ENCODE measurements around the gene OPRL1. TPM values are rescaled to one million over a fixed set of nuclear protein-coding genes. Genes with fewer than 3 reads are reported as not detected.

Gene OPRL1
- total RNA-seq, 1 donor from 2014 or later = 0.06 TPM

- H3K4me3 ChIP-seq (ENCODE audit: low read depth, low read length) = peak overlapping the region; percentile 67
- TF ChIP-seq CTCF (conservative IDR thresholded peaks at IDR 0.05; ENCODE audit: low read depth, low read length) = no peak
- no peak for DNase-seq (ENCODE audit: low read depth)
These were observed 979 bp upstream of the OPRL1 start for GRCh38 chr20:64078934-64079272.

GRCh38 chr20:64079273-64080012, 439 bp upstream of the OPRL1 start, which contains the start of gene RGS19:
Gene RGS19 (minus strand): TSS chr20:64079518. CDS start chr20:64076886, 2,632 bp downstream.
- DNase-seq (ENCODE audit: low read depth) = no peak
- peak within 1 kb of the TSS; percentile 67 for H3K4me3 ChIP-seq (ENCODE audit: low read depth, low read length)
- TF ChIP-seq CTCF (conservative IDR thresholded peaks at IDR 0.05; ENCODE audit: low read depth, low read length) = no peak

DNA sequence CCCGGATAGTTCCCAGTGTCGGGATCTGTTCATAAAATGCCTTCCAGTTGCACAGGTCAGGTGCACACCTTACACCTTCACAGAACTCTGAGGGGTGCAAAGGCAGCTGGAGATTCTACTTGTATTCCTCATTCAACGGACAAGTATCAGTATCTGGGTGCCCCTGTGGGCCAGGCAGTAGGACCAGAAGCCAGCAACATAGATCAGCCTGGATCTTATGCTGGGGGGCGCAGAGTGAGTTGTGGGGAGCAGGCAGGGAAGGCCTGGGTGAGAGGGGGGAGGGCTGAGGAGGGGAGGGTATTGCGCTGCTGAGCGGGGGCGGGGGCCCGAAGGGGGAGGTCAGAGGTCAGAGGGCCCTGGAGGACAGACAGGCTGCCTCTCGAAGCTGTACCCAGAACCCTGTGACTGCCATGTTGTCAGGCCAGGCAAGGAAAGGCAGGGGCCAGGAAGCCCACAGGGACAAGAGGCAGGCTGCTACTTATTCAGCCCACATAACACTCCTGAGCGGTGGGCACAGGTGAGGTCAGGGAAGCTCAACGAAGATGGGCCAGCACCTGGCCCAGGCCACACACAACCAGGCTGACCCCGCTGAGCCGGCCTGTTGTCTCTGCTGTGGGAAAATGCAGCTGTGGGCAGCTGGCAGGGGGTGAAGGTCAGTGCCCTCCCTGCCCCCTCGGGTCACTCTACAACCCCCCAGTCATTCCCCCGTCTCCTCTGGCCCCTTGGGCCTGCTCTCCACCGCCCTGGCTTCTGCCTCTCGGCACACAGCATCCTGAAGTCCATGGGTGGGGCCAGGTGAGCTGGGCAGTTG, 1.1 kb downstream of the OPRL1 start:
- H3K4me3 ChIP-seq (ENCODE audit: low read depth, low read length) = no peak overlapping the region
- DNase-seq (ENCODE audit: low read depth) = no peak
- no peak for TF ChIP-seq CTCF (conservative IDR thresholded peaks at IDR 0.05; ENCODE audit: low read depth, low read length)

GRCh38 chr20:64081624-64081964, 1.7 kb downstream of the OPRL1 start:
- DNase-seq (ENCODE audit: low read depth) = no peak
- no peak for TF ChIP-seq CTCF (conservative IDR thresholded peaks at IDR 0.05; ENCODE audit: low read depth, low read length)
- H3K4me3 ChIP-seq (ENCODE audit: low read depth, low read length) = no peak overlapping the region

DNA sequence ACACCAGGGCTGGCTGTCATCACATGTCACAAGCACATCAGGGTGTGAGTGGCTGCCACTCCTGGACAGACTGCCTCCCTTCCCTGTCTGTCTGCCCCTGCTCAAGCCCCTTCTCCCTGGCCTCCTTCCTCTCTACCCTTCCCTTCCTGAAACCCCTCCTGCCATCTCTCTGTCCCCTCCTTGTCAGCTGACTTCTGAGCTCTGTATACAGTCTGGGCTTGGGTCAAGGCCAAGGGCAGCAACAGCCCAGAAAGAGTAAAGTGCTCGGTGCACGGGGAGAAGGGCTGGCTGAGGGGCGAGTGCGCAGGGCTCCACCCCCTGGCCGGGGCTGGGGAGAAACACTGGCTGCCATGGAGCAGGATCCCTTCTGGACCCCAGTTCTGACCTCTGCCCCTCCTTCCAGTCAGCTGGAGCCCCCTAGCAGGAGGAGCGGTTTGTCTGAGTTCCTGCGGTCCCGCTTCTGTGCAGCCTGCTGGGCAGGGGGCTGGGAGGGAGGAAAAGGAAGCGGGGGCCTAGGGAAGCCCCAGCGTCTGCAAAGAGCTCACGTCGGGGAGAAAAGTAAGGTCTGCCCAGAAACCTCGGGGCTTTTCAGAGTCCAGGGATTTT, 2.3 kb downstream of the OPRL1 start:
- TF ChIP-seq CTCF (conservative IDR thresholded peaks at IDR 0.05; ENCODE audit: low read depth, low read length) = no peak
- no peak overlapping the region for H3K4me3 ChIP-seq (ENCODE audit: low read depth, low read length)
- DNase-seq (ENCODE audit: low read depth) = no peak

DNA sequence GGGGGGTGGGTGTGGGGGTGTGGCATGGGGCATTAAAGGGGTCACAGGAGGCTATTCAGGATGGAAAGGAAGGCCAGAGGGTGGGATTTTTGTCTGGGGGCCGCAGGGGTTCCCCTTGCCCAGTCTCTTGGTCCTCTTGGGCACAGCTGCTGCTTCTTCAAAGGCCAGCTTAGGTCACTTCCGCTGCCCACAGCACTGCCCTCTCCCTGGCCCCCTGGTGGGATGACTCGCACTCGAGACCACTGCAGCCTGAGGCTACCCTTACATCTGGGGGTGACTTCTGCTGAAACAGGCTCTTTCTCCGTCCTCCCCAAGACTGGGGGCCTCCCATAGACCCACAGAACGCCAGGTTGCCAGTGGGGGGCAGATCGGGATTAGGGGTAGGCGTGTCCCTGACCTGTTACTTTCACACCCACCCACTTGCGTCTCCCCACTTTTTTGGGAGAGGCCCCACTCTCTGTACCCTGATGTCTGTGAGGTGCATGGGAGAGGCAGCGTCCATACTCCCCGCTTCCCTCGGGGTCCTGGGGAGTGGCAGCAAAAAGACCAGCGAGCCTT, 3.0 kb downstream of the OPRL1 start:
- no peak overlapping the region for H3K4me3 ChIP-seq (ENCODE audit: low read depth, low read length)
- no peak for DNase-seq (ENCODE audit: low read depth)
- TF ChIP-seq CTCF (conservative IDR thresholded peaks at IDR 0.05; ENCODE audit: low read depth, low read length) = no peak

All from epithelial cell of proximal tubule (primary cell).